ENCODE measurements around the gene LATS2. TPM values are rescaled to one million over a fixed set of nuclear protein-coding genes. Genes with fewer than 3 reads are reported as not detected.

LATS2 gene
- total and polyA plus RNA-seq, 2 of the 8 experiments (the other 6 are each of a cell fraction or from before 2014, with no cell fraction given), result 8.3 to 26.2 TPM

DNA sequence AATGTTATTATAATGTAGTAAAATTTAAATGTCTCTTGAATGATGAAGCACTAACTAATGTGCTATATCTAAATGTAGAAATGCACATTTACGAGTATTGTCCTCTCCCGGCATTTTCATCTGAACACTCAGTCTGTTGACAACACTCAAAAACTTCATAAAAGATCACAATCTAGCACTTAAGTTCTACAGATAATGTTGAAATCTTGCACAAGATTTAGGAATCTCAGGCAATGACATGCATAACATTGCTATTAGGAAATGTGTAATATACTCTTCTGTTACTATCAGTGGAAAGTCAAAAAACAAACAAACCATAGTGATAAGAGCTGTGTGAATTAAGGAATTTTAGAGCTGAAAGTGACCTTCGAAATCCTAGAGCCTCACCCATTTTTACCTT, 121.3 kb downstream of the LATS2 start:
- CTCF ChIA-PET (ENCODE audit: partially characterized antibody), result interaction anchor here (1.0 to 1.5 kb wide), 2 partner anchors 13 to 18 kb away, joined by 3 read pairs; no protein-coding TSS in a partner anchor
- no peak for FAIRE-seq
- no peaks in the 10 kb centered on the region for H3K23me2 ChIP-seq (ENCODE audit: low read depth, low read length)
- TF ChIP-seq SIX5 (IDR thresholded peaks at IDR 0.05; ENCODE audit: low read depth, low read length), result no peak
- no peak for TF ChIP-seq GTF2F1 (IDR thresholded peaks at IDR 0.05; ENCODE audit: borderline replicate concordance, low read depth, low read length)
- TF ChIP-seq YY1 (IDR thresholded peaks at IDR 0.05; ENCODE audit: low read depth, low read length), result no peak
- no peak for TF ChIP-seq CHD2 (IDR thresholded peaks at IDR 0.05; ENCODE audit: low read length)
- TF ChIP-seq MAFK (IDR thresholded peaks at IDR 0.05; ENCODE audit: low read depth, low read length), result no peak
- no peak for TF ChIP-seq HDAC6 (IDR thresholded peaks at IDR 0.05; ENCODE audit: low read depth, low read length)
- TF ChIP-seq RAD21 (IDR thresholded peaks at IDR 0.05 in 1 of 2, conservative IDR thresholded peaks at IDR 0.05 in 1 of 2; ENCODE audit: low read depth in 2 of 2, low read length in 2 of 2), result no peak
- no peak for TF ChIP-seq MAX (IDR thresholded peaks at IDR 0.05)
- TF ChIP-seq KDM5A (IDR thresholded peaks at IDR 0.05; ENCODE audit: low read length), result no peak
- no peak for TF ChIP-seq SIN3A (conservative IDR thresholded peaks at IDR 0.05 in 1 of 2, IDR thresholded peaks at IDR 0.05 in 1 of 2; ENCODE audit: low read depth in 1 of 2, low read length in 2 of 2)
- no peak for TF ChIP-seq SP1 (IDR thresholded peaks at IDR 0.05; ENCODE audit: low read depth, low read length)
- TF ChIP-seq, protein P1, sequence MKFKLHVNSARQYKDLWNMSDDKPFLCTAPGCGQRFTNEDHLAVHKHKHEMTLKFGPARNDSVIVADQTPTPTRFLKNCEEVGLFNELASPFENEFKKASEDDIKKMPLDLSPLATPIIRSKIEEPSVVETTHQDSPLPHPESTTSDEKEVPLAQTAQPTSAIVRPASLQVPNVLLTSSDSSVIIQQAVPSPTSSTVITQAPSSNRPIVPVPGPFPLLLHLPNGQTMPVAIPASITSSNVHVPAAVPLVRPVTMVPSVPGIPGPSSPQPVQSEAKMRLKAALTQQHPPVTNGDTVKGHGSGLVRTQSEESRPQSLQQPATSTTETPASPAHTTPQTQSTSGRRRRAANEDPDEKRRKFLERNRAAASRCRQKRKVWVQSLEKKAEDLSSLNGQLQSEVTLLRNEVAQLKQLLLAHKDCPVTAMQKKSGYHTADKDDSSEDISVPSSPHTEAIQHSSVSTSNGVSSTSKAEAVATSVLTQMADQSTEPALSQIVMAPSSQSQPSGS (IDR thresholded peaks at IDR 0.05; ENCODE audit: low read length), result no peak
- no peak for TF ChIP-seq EGR1 (IDR thresholded peaks at IDR 0.05; ENCODE audit: borderline replicate concordance, low read depth, low read length)

More for the DNA sequence above, 121.3 kb downstream of the LATS2 start:
- Histone ChIP-seq H2AFZ (ENCODE audit: low read length) (no peak overlapping the region), H3K79me1 (ENCODE audit: low read depth, low read length) (no peaks in the 10 kb centered on the region), H4K8ac (ENCODE audit: extremely low read depth, insufficient read depth, low read length) (no peak overlapping the region), H3K36me3 (ENCODE audit: control insufficient read depth in 2 of 4, insufficient read depth in 4 of 4, low read length in 3 of 4) (no peaks in the 10 kb centered on the region), H3K4ac (replicated peaks; ENCODE audit: insufficient read length, low read depth, low read length) (no peak overlapping the region), H4K5ac (ENCODE audit: insufficient read length, low read depth, low read length) (no peak overlapping the region), H2BK20ac (ENCODE audit: low read length) (no peak overlapping the region), H3K9me3 (ENCODE audit: insufficient read depth in 2 of 2, low read depth in 1 of 2, low read length in 1 of 2) (no peaks in the 10 kb centered on the region), H2BK15ac (ENCODE audit: low read length) (no peak overlapping the region), H3K27me3 (replicated peaks in 1 of 4; ENCODE audit: control insufficient read depth in 3 of 4, extremely low read depth in 1 of 4, insufficient read depth in 3 of 4, low read length in 3 of 4) (peaks cover 0 to 1% (median 0%) of the 10 kb centered on the region in 4 experiments; a peak in 2 of 7 replicates), H3K18ac (ENCODE audit: extremely low read depth, low read length) (no peak overlapping the region), H2BK5ac (ENCODE audit: low read depth, low read length) (no peak overlapping the region), H3K79me2 (ENCODE audit: control insufficient read depth in 1 of 2, insufficient read depth in 2 of 2, low read length in 2 of 2) (no peaks in the 10 kb centered on the region), H3K56ac (replicated peaks; ENCODE audit: insufficient read length, low read depth, low read length) (no peak overlapping the region), H4K91ac (replicated peaks; ENCODE audit: insufficient read length, low read length) (no peak overlapping the region), H3K4me1 (replicated peaks in 1 of 4; ENCODE audit: control insufficient read depth in 3 of 4, insufficient read depth in 4 of 4, low read length in 3 of 4) (peaks cover 0 to 3% (median under 1%) of the 10 kb centered on the region in 4 experiments; a peak in 2 of 7 replicates), H2AK5ac (ENCODE audit: low read depth, low read length) (no peak overlapping the region), H2BK12ac (ENCODE audit: low read depth, low read length) (no peak overlapping the region), H3K23ac (ENCODE audit: insufficient read length) (no peak overlapping the region), H2BK120ac (replicated peaks; ENCODE audit: low read depth, low read length) (no peak overlapping the region), H3K4me3 (ENCODE audit: extremely low read depth in 1 of 4, insufficient read depth in 2 of 4, low read depth in 3 of 4, low read length in 4 of 4) (no peak overlapping the region), H3K9ac (replicated peaks in 1 of 4; ENCODE audit: extremely low read depth in 1 of 4, low read depth in 3 of 4, low read length in 3 of 4) (no peak overlapping the region), H4K20me1 (replicated peaks in 1 of 2; ENCODE audit: control insufficient read depth in 1 of 2, insufficient read depth in 2 of 2, low read length in 2 of 2) (no peaks in the 10 kb centered on the region), H3K14ac (ENCODE audit: insufficient read length) (no peak overlapping the region), H3K27ac (ENCODE audit: low read depth, low read length) (no peak overlapping the region), H3K4me2 (ENCODE audit: insufficient read depth in 1 of 2, low read depth in 2 of 2, low read length in 2 of 2) (no peak overlapping the region)
- 89% methylated on average over 3 of the region's 3 CpGs; no CpG with 5 or more reads in 1 of the 2 experiments for WGBS, 2 experiments (ENCODE audit: extremely low coverage in 1 of 2, insufficient coverage in 1 of 2, insufficient read length in 1 of 2, insufficient replicate concordance in 2 of 2, low coverage in 1 of 2, low lambda C conversion rate in 2 of 2, missing lambda C conversion rate in 1 of 2)
- POLR2A ChIA-PET (ENCODE audit: partially characterized antibody), result no interaction called here
- DNase-seq (ENCODE audit: low read depth in 1 of 2, low spot score in 2 of 2), result no peak
